Activated CD4-positive, alpha-beta T cell treated with anti-CD3 and anti-CD28 coated beads for 36 hours (primary cell): ENCODE data around the gene ISLR. TPM values are rescaled to one million over a fixed set of nuclear protein-coding genes. Genes with fewer than 3 reads are reported as not detected.

Experiments used
- ATAC-seq: fragments of 200-7000 bp; cut with Tn5 transposase; one replicate; pipeline ENCODE4 v1.10.0; 2021; ENCODE audit warnings: mild to moderate bottlenecking, moderate library complexity
- CTCF ChIA-PET: fragments of 350-600 bp; sonication (Branson Sonifier 250); formaldehyde crosslinking; loops from one replicate; lab custom pipeline; 2021; ENCODE audit warnings: antibody characterized with exemption; lab: Charles Lee
- POLR2A ChIA-PET: fragments of 350-600 bp; sonication (Branson Sonifier 250); formaldehyde crosslinking; loops from one replicate; lab custom pipeline; 2021; ENCODE audit warnings: antibody characterized with exemption, inconsistent platforms; lab: Charles Lee
- DNase-seq: peaks from one replicate; pipeline ENCODE4 v3.0.0-alpha.2; 2020
- H3K27ac Mint-ChIP-seq: one replicate; pipeline ENCODE4 v1.8.0; 2021; ENCODE audit warnings: mixed read lengths
- H3K27me3 Mint-ChIP-seq: one replicate; pipeline ENCODE4 v1.8.0; 2021; ENCODE audit warnings: mixed read lengths
- H3K36me3 Mint-ChIP-seq: one replicate; pipeline ENCODE4 v1.8.0; 2021; ENCODE audit warnings: low read depth, mixed read lengths
- H3K4me1 Mint-ChIP-seq: one replicate; pipeline ENCODE4 v1.8.0; 2021; ENCODE audit warnings: mixed read lengths
- H3K4me3 Mint-ChIP-seq: one replicate; pipeline ENCODE4 v1.8.0; 2021; ENCODE audit warnings: mild to moderate bottlenecking, moderate library complexity, mixed read lengths
- H3K9me3 Mint-ChIP-seq: one replicate; pipeline ENCODE4 v1.8.0; 2021; ENCODE audit warnings: low read depth, mixed read lengths
- intact Hi-C, 2 experiments: fragments of 100-400 bp; cut with DNase I in 1 of 2; cut with micrococcal nuclease in 1 of 2; formaldehyde crosslinking; loops; one replicate each; pipeline versions ENCODE4 v1.14.2 to v1.15.1; 2022 to 2024; cut with DNase I, micrococcal nuclease
- total RNA-seq, 2 experiments: library from RNA; stranded (reverse); gene quantifications; one replicate each; pipeline ENCODE4 v1.2.3, GENCODE V29; 2021

Gene ISLR
- total RNA-seq, 2 experiments from 2014 or later = not detected

GRCh38 chr15:74188216-74188615 is 14.7 kb downstream of the ISLR start:
- no peaks in the 10 kb centered on the region for H3K36me3 Mint-ChIP-seq
- H3K27ac Mint-ChIP-seq = no peak overlapping the region
- CTCF ChIA-PET = no interaction called here
- ATAC-seq (no peak), DNase-seq (no peak)
- H3K4me3 Mint-ChIP-seq = no peak overlapping the region
- H3K27me3 Mint-ChIP-seq = no peaks in the 10 kb centered on the region
- intact Hi-C loops = no loop called here
- H3K9me3 Mint-ChIP-seq = no peaks in the 10 kb centered on the region
- POLR2A ChIA-PET = no interaction called here
- H3K4me1 Mint-ChIP-seq = no peaks in the 10 kb centered on the region

GRCh38 chr15:74191798-74192197 is 18.3 kb downstream of the ISLR start:
- DNase-seq (no peak), ATAC-seq (no peak)
- Mint-ChIP-seq H3K27ac (no peak overlapping the region), H3K27me3 (no peaks in the 10 kb centered on the region), H3K9me3 (no peaks in the 10 kb centered on the region), H3K4me1 (no peaks in the 10 kb centered on the region), H3K36me3 (no peaks in the 10 kb centered on the region), H3K4me3 (no peak overlapping the region)
- intact Hi-C loops = no loop called here
- ChIA-PET CTCF (interaction anchor here (0.9 kb wide), 1 partner anchor 130 kb away, joined by 3 read pairs; no protein-coding TSS in a partner anchor), POLR2A (no interaction called here)

- no peak overlapping the region for H3K4me3 Mint-ChIP-seq
- ATAC-seq = no peak
- intact Hi-C loops = no loop called here
- H3K27me3 Mint-ChIP-seq = no peaks in the 10 kb centered on the region
- no peaks in the 10 kb centered on the region for H3K9me3 Mint-ChIP-seq
- CTCF ChIA-PET = no interaction called here
- H3K27ac Mint-ChIP-seq = no peak overlapping the region
- no peak for DNase-seq
- no peaks in the 10 kb centered on the region for H3K4me1 Mint-ChIP-seq
- POLR2A ChIA-PET = no interaction called here
- no peaks in the 10 kb centered on the region for H3K36me3 Mint-ChIP-seq
Observed at GRCh38 chr15:74192751-74193150, 19.2 kb downstream of the ISLR start.

GRCh38 chr15:74193299-74193718 is 19.8 kb downstream of the ISLR start:
- H3K27me3 Mint-ChIP-seq = no peaks in the 10 kb centered on the region
- DNase-seq (no peak), ATAC-seq (no peak)
- no peaks in the 10 kb centered on the region for H3K9me3 Mint-ChIP-seq
- H3K27ac Mint-ChIP-seq = no peak overlapping the region
- ChIA-PET POLR2A (no interaction called here), CTCF (no interaction called here)
- H3K4me3 Mint-ChIP-seq = no peak overlapping the region
- intact Hi-C loops = no loop called here
- H3K4me1 Mint-ChIP-seq = no peaks in the 10 kb centered on the region
- no peaks in the 10 kb centered on the region for H3K36me3 Mint-ChIP-seq

- no peaks in the 10 kb centered on the region for H3K9me3 Mint-ChIP-seq
- no peak overlapping the region for H3K4me3 Mint-ChIP-seq
- ATAC-seq (no peak), DNase-seq (no peak)
- ChIA-PET CTCF (no interaction called here), POLR2A (no interaction called here)
- H3K4me1 Mint-ChIP-seq = no peaks in the 10 kb centered on the region
- H3K36me3 Mint-ChIP-seq = no peaks in the 10 kb centered on the region
- H3K27me3 Mint-ChIP-seq = no peaks in the 10 kb centered on the region
- H3K27ac Mint-ChIP-seq = no peak overlapping the region
- intact Hi-C loops = no loop called here
Observed at GRCh38 chr15:74193905-74194304, 20.4 kb downstream of the ISLR start.

GRCh38 chr15:74194572-74195559 is 21.4 kb downstream of the ISLR start:
- ATAC-seq (no peak), DNase-seq (no peak)
- H3K4me3 Mint-ChIP-seq = no peak overlapping the region
- H3K36me3 Mint-ChIP-seq = no peaks in the 10 kb centered on the region
- CTCF ChIA-PET = no interaction called here
- intact Hi-C loops = no loop called here
- H3K27me3 Mint-ChIP-seq = no peaks in the 10 kb centered on the region
- POLR2A ChIA-PET = interaction anchor here (0.6 kb wide), 1 partner anchor 524 kb away, joined by 3 read pairs; no protein-coding TSS in a partner anchor
- H3K9me3 Mint-ChIP-seq = no peaks in the 10 kb centered on the region
- H3K27ac Mint-ChIP-seq = no peak overlapping the region
- H3K4me1 Mint-ChIP-seq = peaks cover 2% of the 10 kb centered on the region

- ChIA-PET CTCF (no interaction called here), POLR2A (no interaction called here)
- no peak for ATAC-seq
Observed at GRCh38 chr15:74196175-74196574, 22.7 kb downstream of the ISLR start.

GRCh38 chr15:74197176-74197965 is 23.9 kb downstream of the ISLR start:
- Mint-ChIP-seq H3K36me3 (no peaks in the 10 kb centered on the region), H3K4me3 (no peak overlapping the region), H3K27me3 (peaks cover 2% of the 10 kb centered on the region), H3K4me1 (peaks cover 2% of the 10 kb centered on the region), H3K9me3 (no peaks in the 10 kb centered on the region), H3K27ac (no peak overlapping the region)
- intact Hi-C loops = no loop called here
- ChIA-PET CTCF (no interaction called here), POLR2A (no interaction called here)
- ATAC-seq = no peak
- DNase-seq = no peak

More at GRCh38 chr15:74196175-74196574, 22.7 kb downstream of the ISLR start:
- no peaks in the 10 kb centered on the region for H3K36me3 Mint-ChIP-seq
- peaks cover 2% of the 10 kb centered on the region for H3K4me1 Mint-ChIP-seq
- no peak overlapping the region for H3K4me3 Mint-ChIP-seq
- no peak for DNase-seq
- H3K9me3 Mint-ChIP-seq = no peaks in the 10 kb centered on the region
- no peaks in the 10 kb centered on the region for H3K27me3 Mint-ChIP-seq
- intact Hi-C loops = no loop called here
- H3K27ac Mint-ChIP-seq = no peak overlapping the region

- H3K27ac Mint-ChIP-seq = no peak overlapping the region
- ChIA-PET POLR2A (no interaction called here), CTCF (no interaction called here)
- DNase-seq (no peak), ATAC-seq (no peak)
- H3K4me1 Mint-ChIP-seq = peaks cover 5% of the 10 kb centered on the region
- H3K27me3 Mint-ChIP-seq = peaks cover 2% of the 10 kb centered on the region
- H3K4me3 Mint-ChIP-seq = no peak overlapping the region
- intact Hi-C loops = no loop called here
- no peaks in the 10 kb centered on the region for H3K36me3 Mint-ChIP-seq
- no peaks in the 10 kb centered on the region for H3K9me3 Mint-ChIP-seq
Observed at GRCh38 chr15:74199297-74199652, 25.8 kb downstream of the ISLR start.

- no peak overlapping the region for H3K4me3 Mint-ChIP-seq
- CTCF ChIA-PET = interaction anchor here (1.1 to 1.2 kb wide), 2 partner anchors 10 to 26 kb away, joined by 3 to 4 read pairs; no protein-coding TSS in a partner anchor
- H3K36me3 Mint-ChIP-seq = no peaks in the 10 kb centered on the region
- POLR2A ChIA-PET = no interaction called here
- no peak overlapping the region for H3K27ac Mint-ChIP-seq
- H3K9me3 Mint-ChIP-seq = no peaks in the 10 kb centered on the region
- H3K4me1 Mint-ChIP-seq = peaks cover 5% of the 10 kb centered on the region
- H3K27me3 Mint-ChIP-seq = peaks cover 2% of the 10 kb centered on the region
- no peak for DNase-seq
- intact Hi-C loops = no loop called here
- no peak for ATAC-seq
Observed at GRCh38 chr15:74200412-74200815, 26.9 kb downstream of the ISLR start.

- H3K27ac Mint-ChIP-seq = no peak overlapping the region
- H3K4me1 Mint-ChIP-seq = peaks cover 5% of the 10 kb centered on the region
- ChIA-PET CTCF (interaction anchor here (1.1 to 1.2 kb wide), 2 partner anchors 11 to 26 kb away, joined by 3 to 4 read pairs; no protein-coding TSS in a partner anchor), POLR2A (no interaction called here)
- H3K4me3 Mint-ChIP-seq = no peak overlapping the region
- no peaks in the 10 kb centered on the region for H3K36me3 Mint-ChIP-seq
- no peak for ATAC-seq
- H3K27me3 Mint-ChIP-seq = peaks cover 2% of the 10 kb centered on the region
- no peak for DNase-seq
- no peaks in the 10 kb centered on the region for H3K9me3 Mint-ChIP-seq
- intact Hi-C loops = no loop called here
Observed at GRCh38 chr15:74200871-74201419, 27.4 kb downstream of the ISLR start.
